HL-60 (cell line): ENCODE results near the gene MIDN.
A peak's percentile ranks its signal among the peaks of the same experiment; 100 is the strongest.

ENCODE experiments used
- DNase-seq, 2 experiments: peaks; one replicate each; pipeline ENCODE4 v3.0.0-alpha.2; 2010 to 2020; ENCODE audit warnings: low read depth in 1 of 2, low spot score in 1 of 2
- H3K27ac ChIP-seq: fragments of 250-450 bp; sonication (Bioruptor Pico); replicated peaks from 2 replicates; pipeline ENCODE4 v1.5.1; 2020; ENCODE audit warnings: mild to moderate bottlenecking, moderate library complexity
- H3K27me3 ChIP-seq: fragments of 250-450 bp; sonication (Bioruptor Pico); 2 replicates; pipeline ENCODE4 v1.5.1; 2021; ENCODE audit warnings: mild to moderate bottlenecking, moderate library complexity; ENCODE audit not compliant: insufficient read depth, poor library complexity, severe bottlenecking
- H3K4me3 ChIP-seq: replicated peaks from 2 replicates; pipeline ENCODE4 v1.5.1; 2011; ENCODE audit warnings: mild to moderate bottlenecking, control low read depth, low read length; ENCODE audit not compliant: insufficient read depth
- GABPA ChIP-seq: IDR thresholded peaks from 2 replicates; pipeline ENCODE4 v1.6.1; 2012; ENCODE audit warnings: low read depth
- POLR2AphosphoS5 ChIP-seq: IDR thresholded peaks from 2 replicates; pipeline ENCODE4 v1.6.1; 2012; ENCODE audit warnings: low read depth
- SPI1 ChIP-seq: IDR thresholded peaks from 2 replicates; pipeline ENCODE4 v1.6.1; 2012; ENCODE audit warnings: low read depth, mild to moderate bottlenecking, borderline replicate concordance
- TF ChIP-seq, protein P1 (sequence below): IDR thresholded peaks from 2 replicates; pipeline ENCODE4 v1.6.1; 2012; ENCODE audit warnings: low read depth; ENCODE audit not compliant: insufficient replicate concordance
- TF ChIP-seq, protein P2 (sequence below): IDR thresholded peaks from one replicate; pipeline ENCODE4 v1.5.1; 2011; ENCODE audit warnings: low read length, control low read depth, inconsistent platforms; ENCODE audit not compliant: insufficient read depth

The MIDN gene

DNA sequence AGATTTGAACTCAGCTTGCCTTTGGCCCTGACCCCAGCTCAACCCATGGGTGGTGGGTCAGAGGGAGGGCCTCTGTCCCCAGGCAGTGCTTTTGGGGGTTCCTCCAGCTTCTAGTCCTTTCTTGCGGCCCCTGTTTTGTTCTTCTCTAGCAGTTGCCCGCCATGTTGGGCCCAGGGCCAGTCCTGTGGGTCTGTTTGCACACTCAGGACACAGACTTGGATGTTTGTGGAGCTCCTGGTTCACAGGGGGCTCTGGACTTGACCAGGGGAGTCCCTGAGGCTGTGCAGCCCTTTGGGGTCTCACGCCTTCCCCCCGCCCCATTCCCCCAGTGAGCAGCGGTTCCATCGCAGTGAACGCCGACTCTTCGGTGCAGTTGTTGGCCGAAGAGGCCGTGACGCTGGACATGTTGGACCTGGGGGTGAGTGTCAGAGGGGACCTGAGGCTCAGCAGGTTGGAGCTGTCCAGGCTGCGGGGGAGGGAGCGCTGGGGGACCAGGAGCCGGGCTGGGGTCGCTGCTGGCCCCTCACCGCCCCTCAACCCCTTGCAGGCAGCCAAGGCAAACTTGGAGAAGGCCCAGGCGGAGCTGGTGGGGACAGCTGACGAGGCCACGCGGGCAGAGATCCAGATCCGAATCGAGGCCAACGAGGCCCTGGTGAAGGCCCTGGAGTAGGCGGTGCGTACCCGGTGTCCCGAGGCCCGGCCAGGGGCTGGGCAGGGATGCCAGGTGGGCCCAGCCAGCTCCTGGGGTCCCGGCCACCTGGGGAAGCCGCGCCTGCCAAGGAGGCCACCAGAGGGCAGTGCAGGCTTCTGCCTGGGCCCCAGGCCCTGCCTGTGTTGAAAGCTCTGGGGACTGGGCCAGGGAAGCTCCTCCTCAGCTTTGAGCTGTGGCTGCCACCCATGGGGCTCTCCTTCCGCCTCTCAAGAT is 4.4 kb upstream of the MIDN start:
- Histone ChIP-seq H3K27ac (peak overlapping the region; percentile 35), H3K27me3 (no peaks in the 10 kb centered on the region), H3K4me3 (peak overlapping the region; percentile 20)
- DNase-seq: peak in 1 of 2 experiments; percentile 84
- TF ChIP-seq POLR2AphosphoS5 (peak; percentile 37; the same call in 1 of the 2 replicates), SPI1 (no peak)
- TF ChIP-seq, protein P1, sequence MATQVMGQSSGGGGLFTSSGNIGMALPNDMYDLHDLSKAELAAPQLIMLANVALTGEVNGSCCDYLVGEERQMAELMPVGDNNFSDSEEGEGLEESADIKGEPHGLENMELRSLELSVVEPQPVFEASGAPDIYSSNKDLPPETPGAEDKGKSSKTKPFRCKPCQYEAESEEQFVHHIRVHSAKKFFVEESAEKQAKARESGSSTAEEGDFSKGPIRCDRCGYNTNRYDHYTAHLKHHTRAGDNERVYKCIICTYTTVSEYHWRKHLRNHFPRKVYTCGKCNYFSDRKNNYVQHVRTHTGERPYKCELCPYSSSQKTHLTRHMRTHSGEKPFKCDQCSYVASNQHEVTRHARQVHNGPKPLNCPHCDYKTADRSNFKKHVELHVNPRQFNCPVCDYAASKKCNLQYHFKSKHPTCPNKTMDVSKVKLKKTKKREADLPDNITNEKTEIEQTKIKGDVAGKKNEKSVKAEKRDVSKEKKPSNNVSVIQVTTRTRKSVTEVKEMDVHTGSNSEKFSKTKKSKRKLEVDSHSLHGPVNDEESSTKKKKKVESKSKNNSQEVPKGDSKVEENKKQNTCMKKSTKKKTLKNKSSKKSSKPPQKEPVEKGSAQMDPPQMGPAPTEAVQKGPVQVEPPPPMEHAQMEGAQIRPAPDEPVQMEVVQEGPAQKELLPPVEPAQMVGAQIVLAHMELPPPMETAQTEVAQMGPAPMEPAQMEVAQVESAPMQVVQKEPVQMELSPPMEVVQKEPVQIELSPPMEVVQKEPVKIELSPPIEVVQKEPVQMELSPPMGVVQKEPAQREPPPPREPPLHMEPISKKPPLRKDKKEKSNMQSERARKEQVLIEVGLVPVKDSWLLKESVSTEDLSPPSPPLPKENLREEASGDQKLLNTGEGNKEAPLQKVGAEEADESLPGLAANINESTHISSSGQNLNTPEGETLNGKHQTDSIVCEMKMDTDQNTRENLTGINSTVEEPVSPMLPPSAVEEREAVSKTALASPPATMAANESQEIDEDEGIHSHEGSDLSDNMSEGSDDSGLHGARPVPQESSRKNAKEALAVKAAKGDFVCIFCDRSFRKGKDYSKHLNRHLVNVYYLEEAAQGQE: no peak
- TF ChIP-seq, protein P2, sequence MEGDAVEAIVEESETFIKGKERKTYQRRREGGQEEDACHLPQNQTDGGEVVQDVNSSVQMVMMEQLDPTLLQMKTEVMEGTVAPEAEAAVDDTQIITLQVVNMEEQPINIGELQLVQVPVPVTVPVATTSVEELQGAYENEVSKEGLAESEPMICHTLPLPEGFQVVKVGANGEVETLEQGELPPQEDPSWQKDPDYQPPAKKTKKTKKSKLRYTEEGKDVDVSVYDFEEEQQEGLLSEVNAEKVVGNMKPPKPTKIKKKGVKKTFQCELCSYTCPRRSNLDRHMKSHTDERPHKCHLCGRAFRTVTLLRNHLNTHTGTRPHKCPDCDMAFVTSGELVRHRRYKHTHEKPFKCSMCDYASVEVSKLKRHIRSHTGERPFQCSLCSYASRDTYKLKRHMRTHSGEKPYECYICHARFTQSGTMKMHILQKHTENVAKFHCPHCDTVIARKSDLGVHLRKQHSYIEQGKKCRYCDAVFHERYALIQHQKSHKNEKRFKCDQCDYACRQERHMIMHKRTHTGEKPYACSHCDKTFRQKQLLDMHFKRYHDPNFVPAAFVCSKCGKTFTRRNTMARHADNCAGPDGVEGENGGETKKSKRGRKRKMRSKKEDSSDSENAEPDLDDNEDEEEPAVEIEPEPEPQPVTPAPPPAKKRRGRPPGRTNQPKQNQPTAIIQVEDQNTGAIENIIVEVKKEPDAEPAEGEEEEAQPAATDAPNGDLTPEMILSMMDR: peak; percentile 79

DNA sequence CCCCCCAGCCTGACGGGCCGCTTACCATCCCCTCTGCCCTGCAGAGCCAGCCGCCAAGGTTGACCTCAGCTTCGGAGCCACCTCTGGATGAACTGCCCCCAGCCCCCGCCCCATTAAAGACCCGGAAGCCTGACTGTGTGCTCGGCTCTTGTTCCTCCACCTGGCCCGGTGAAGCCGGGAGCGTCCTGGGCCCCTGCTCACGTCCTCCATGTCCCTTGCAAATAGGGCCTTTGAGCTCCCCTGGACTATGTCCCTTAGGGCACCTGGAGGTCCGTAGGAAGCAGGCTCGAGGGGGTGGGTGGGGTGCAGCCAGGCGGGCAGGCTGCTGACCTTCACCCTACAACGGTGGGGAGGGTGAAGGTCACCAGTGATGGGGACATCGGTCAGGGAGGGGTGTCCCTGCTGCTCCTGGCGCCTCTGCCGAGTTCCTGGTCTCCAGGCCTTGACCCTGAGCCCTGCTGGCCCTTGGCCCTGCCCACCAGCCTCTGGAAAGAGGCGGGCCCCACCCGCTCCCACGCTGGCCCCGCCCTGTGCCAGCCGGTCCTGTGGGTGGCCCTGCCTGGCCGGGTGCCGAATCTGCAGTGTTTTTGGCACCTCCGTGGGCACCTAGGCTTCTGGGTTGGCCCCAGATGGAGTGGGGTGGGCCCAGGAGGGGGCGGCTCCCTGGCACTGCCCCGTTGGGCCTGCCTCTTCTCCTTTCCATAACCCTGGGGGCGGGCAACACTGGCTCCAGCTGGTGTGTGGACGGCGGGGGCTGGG is 3.5 kb upstream of the MIDN start:
- peak overlapping the region; percentile 20 for H3K4me3 ChIP-seq
- no peak for DNase-seq
- no peaks in the 10 kb centered on the region for H3K27me3 ChIP-seq
- TF ChIP-seq GABPA (no peak), SPI1 (no peak), POLR2AphosphoS5 (no peak)
- TF ChIP-seq, protein P2: no peak
- TF ChIP-seq, protein P1: no peak
- H3K27ac ChIP-seq: peak overlapping the region; percentile 35

DNA sequence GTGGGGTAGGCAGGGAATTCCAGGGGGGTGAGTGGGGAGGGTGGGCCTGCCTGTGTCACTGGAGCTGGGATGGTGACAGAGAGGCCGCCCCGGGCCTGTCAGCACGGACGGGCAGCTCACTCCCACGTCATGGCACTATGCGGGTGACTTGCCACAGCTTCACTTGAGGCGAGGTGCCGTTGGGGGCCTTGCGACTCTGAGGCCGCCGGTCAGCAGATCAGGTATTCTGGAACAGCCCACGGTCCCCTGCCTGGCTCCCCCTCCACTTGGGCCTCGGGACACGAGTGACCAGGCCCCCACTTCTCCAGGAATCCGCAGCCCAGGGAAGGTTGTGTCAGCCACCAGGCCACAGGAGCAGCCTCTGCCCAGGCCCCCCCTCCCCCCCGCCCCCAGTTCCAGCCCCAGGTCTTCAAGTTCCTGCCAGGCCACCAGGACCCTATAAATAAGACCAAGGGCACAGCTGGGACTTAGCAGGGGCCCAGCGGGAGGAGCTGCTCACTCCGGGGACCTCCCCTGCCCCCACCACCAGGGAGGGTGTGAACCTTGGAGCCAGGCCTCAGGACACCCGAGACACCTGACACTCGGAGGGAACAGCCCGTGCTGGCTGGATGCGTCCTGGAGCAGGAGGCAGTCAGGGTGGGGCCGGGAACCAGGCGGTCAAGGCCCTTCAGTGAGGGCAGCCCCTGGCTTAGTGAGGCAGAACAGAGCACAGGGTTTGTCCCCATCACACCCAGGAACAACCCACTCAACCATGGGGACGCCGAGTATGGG is 2.7 kb upstream of the MIDN start:
- no peaks in the 10 kb centered on the region for H3K27me3 ChIP-seq
- no peak overlapping the region for H3K27ac ChIP-seq
- no peak overlapping the region for H3K4me3 ChIP-seq
- TF ChIP-seq POLR2AphosphoS5: peak; percentile 45
- TF ChIP-seq, protein P1: no peak
- no peak for TF ChIP-seq SPI1
- no peak for DNase-seq
